Cardiac muscle cell (in vitro differentiated cells and primary cell): ENCODE data around the gene BMPR1B. TPM values are rescaled to one million over a fixed set of nuclear protein-coding genes. Genes with fewer than 3 reads are reported as not detected.

Experiments used
- DNase-seq, 2 donors: peaks; one replicate each; pipeline versions ENCODE4 v3.0.0 to v3.0.0-alpha.2; 2010 to 2017; ENCODE audit warnings: low read depth in 1 of 2, low spot score in 1 of 2
- H3K27ac ChIP-seq: fragments of 200-600 bp; sonication (generic); 2 replicates; pipeline ENCODE4 v1.5.1; 2016
- H3K27me3 ChIP-seq: fragments of 200-600 bp; sonication (generic); 2 replicates; pipeline ENCODE4 v1.6.0; 2016; ENCODE audit warnings: control low read depth
- H3K36me3 ChIP-seq: fragments of 200-600 bp; sonication (generic); 2 replicates; pipeline ENCODE4 v1.5.1; 2016; ENCODE audit warnings: control low read depth
- H3K4me1 ChIP-seq: fragments of 200-600 bp; sonication (generic); 2 replicates; pipeline ENCODE4 v1.8.1; 2017; ENCODE audit warnings: low read depth, mild to moderate bottlenecking, mixed run types
- H3K4me3 ChIP-seq: fragments of 200-600 bp; sonication (generic); 2 replicates; pipeline ENCODE4 v1.5.1; 2016; ENCODE audit warnings: mild to moderate bottlenecking
- H3K9me3 ChIP-seq: fragments of 200-600 bp; sonication (generic); 2 replicates; pipeline ENCODE4 v1.5.1; 2017; ENCODE audit warnings: low read depth, mild to moderate bottlenecking, control low read depth
- CTCF ChIP-seq: IDR thresholded peaks from 2 replicates; pipeline ENCODE4 v1.5.1; 2012; ENCODE audit warnings: low read depth, mild to moderate bottlenecking, low read length
- polyA plus RNA-seq: library from polyadenylated mRNA; unstranded; fragments of >200 nt; fragmentation: Nextera tagmentation; extraction: Ambion mirVana; gene quantifications from 2 replicates; pipeline ENCODE4 v1.2.1, GENCODE V29; 2016
- total RNA-seq: library from RNA; depleted of rRNA; stranded (reverse); fragments of >200 nt; gene quantifications from 2 replicates; pipeline ENCODE4 v1.2.3, GENCODE V29; 2016

Gene BMPR1B
- total and polyA plus RNA-seq, 2 experiments from 2014 or later, result 0.53 to 1.8 TPM

- H3K36me3 ChIP-seq, result no peaks in the 10 kb centered on the region
Measured at GRCh38 chr4:95198961-95199360, 441.2 kb downstream of the BMPR1B start.

GRCh38 chr4:95204267-95204844 lies 446.6 kb downstream of the BMPR1B start:
- DNase-seq, result peak in 1 of 2 donors; percentile 6
- no peaks in the 10 kb centered on the region for H3K36me3 ChIP-seq
- TF ChIP-seq CTCF, result no peak
- no peaks in the 10 kb centered on the region for H3K27me3 ChIP-seq
- H3K27ac ChIP-seq, result no peak overlapping the region
- no peak overlapping the region for H3K4me3 ChIP-seq
- no peaks in the 10 kb centered on the region for H3K9me3 ChIP-seq
- H3K4me1 ChIP-seq, result peaks cover 6% of the 10 kb centered on the region

More at GRCh38 chr4:95198961-95199360, 441.2 kb downstream of the BMPR1B start:
- Histone ChIP-seq H3K4me1 (peaks cover 17% of the 10 kb centered on the region), H3K27ac (no peak overlapping the region), H3K27me3 (no peaks in the 10 kb centered on the region), H3K4me3 (no peak overlapping the region), H3K9me3 (no peaks in the 10 kb centered on the region)
- TF ChIP-seq CTCF, result no peak
- peak in 1 of 2 donors; percentile 38 for DNase-seq

- DNase-seq, result peak in 1 of 2 donors; percentile 46
Measured at GRCh38 chr4:95204873-95205272, 447.1 kb downstream of the BMPR1B start.

More at GRCh38 chr4:95204873-95205272, 447.1 kb downstream of the BMPR1B start:
- Histone ChIP-seq H3K9me3 (no peaks in the 10 kb centered on the region), H3K4me3 (no peak overlapping the region), H3K4me1 (peaks cover 10% of the 10 kb centered on the region), H3K27me3 (no peaks in the 10 kb centered on the region), H3K27ac (no peak overlapping the region), H3K36me3 (no peaks in the 10 kb centered on the region)
- no peak for TF ChIP-seq CTCF
